Stomach (tissue), 9 donors: ENCODE data around the gene PSENEN. TPM values are rescaled to one million over a fixed set of nuclear protein-coding genes. Genes with fewer than 3 reads are reported as not detected.

ENCODE experiments used
- DNase-seq, 2 donors: peaks; one replicate each; pipeline versions ENCODE4 v3.0.0 to v3.0.0-alpha.2; 2013 to 2019
- H3K27ac ChIP-seq, 5 donors: fragments of 200-600 bp in 4 of 5; sonication (generic) in 4 of 5; one replicate each; pipeline ENCODE4 v1.5.1; 2013 to 2019; ENCODE audit warnings: mild to moderate bottlenecking in 1 of 5, moderate library complexity in 1 of 5
- H3K27me3 ChIP-seq, 3 donors: fragments of 200-600 bp; sonication (generic); one replicate each; pipeline ENCODE4 v1.5.1; 2017 to 2019; ENCODE audit warnings: mixed run types in 1 of 3
- H3K36me3 ChIP-seq, 4 donors: fragments of 200-600 bp; sonication (generic); 1 replicate in 3 of 4; 2 replicates in 1 of 4; pipeline ENCODE4 v1.5.1; 2016 to 2019
- H3K4me1 ChIP-seq, 4 donors: fragments of 200-600 bp; sonication (generic); one replicate each; pipeline ENCODE4 v1.5.1; 2016 to 2019
- H3K4me3 ChIP-seq, 4 donors: fragments of 200-600 bp; sonication (generic) in 3 of 4; one replicate each; pipeline ENCODE4 v1.5.1; 2016 to 2019; ENCODE audit warnings: mild to moderate bottlenecking in 1 of 4
- H3K9me3 ChIP-seq, 4 donors: fragments of 200-600 bp; sonication (generic); one replicate each; pipeline ENCODE4 v1.5.1; 2016 to 2019
- CTCF ChIP-seq, 7 experiments: fragments of 450-650 bp in 4 of 7; fragments of 200-600 bp in 3 of 7; sonication (generic) in 3 of 7; IDR thresholded peaks; one replicate each; pipeline ENCODE4 v1.5.1; 2016 to 2019; ENCODE audit warnings: antibody characterized with exemption in 7 of 7, control low read depth in 2 of 7, mild to moderate bottlenecking in 1 of 7
- EP300 ChIP-seq: sonication (generic); formaldehyde crosslinking; IDR thresholded peaks from one replicate; pipeline ENCODE4 v1.6.1; 2017; ENCODE audit warnings: antibody characterized with exemption
- POLR2A ChIP-seq, 4 donors: fragments of 450-650 bp; IDR thresholded peaks; one replicate each; pipeline ENCODE4 v1.6.1; 2016; ENCODE audit warnings: antibody characterized with exemption in 4 of 4, control low read depth in 2 of 4, mild to moderate bottlenecking in 1 of 4, moderate library complexity in 1 of 4
- POLR2AphosphoS5 ChIP-seq, 3 donors: sonication (generic); formaldehyde crosslinking; IDR thresholded peaks; one replicate each; pipeline ENCODE4 v1.6.1; 2016; ENCODE audit warnings: antibody characterized with exemption in 3 of 3
- WGBS, 5 donors: extraction: QIAGEN DNeasy Blood & Tissue Kit in 3 of 5; methylation state at CpG; one replicate each; pipeline versions ENCODE4 v1.1.5 to v1.1.7; 2013 to 2018; 5-methylcytosine and 5-hydroxymethylcytosine counted together
- intact Hi-C: fragments of 100-400 bp; cut with DNase I; formaldehyde crosslinking; loops from one replicate; pipeline ENCODE4 v1.15.1; 2023; ENCODE audit warnings: low total_unique reads
- polyA plus RNA-seq, 3 donors: library from polyadenylated mRNA; stranded (reverse); fragments of 200-250 nt; gene quantifications; one replicate each; pipeline ENCODE4 v1.2.3, GENCODE V29; 2013
- total RNA-seq, 5 donors: library from RNA; depleted of rRNA; stranded (reverse); fragments of >200 nt; gene quantifications; one replicate each; pipeline versions ENCODE4 v1.1.0 to v1.2.3, GENCODE V29; 2014 to 2016
- donor health status: healthy with polysubstance abuse.
- donor health status: Bipolar disorder and iron deficiency.
- donor health status: healthy.

The PSENEN gene
- total and polyA plus RNA-seq, 8 donors: 9.3 to 101 (median 50.4) TPM; not detected in 1

GRCh38 chr19:35731353-35731752 lies 14.1 kb upstream of the PSENEN start:
- intact Hi-C loops: no loop called here
- WGBS, 5 donors: 56 to 72% (median 63%) methylated on average over 9 of the region's 9 CpGs
- TF ChIP-seq EP300 (no peak), POLR2A (IDR thresholded peaks at IDR 0.05) (no peak), POLR2AphosphoS5 (IDR thresholded peaks at IDR 0.05) (no peak), CTCF (IDR thresholded peaks at IDR 0.05) (no peak)
- H3K36me3 ChIP-seq: peaks cover 77 to 100% (median 100%) of the 10 kb centered on the region in 4 donors
- H3K27me3 ChIP-seq: no peaks in the 10 kb centered on the region
- no peak overlapping the region for H3K27ac ChIP-seq
- no peaks in the 10 kb centered on the region for H3K9me3 ChIP-seq
- H3K4me1 ChIP-seq: no peaks in the 10 kb centered on the region
- no peak overlapping the region for H3K4me3 ChIP-seq
- DNase-seq: no peak

GRCh38 chr19:35731779-35732405 lies 13.6 kb upstream of the PSENEN start:
- H3K27me3 ChIP-seq: no peaks in the 10 kb centered on the region
- H3K4me1 ChIP-seq: no peaks in the 10 kb centered on the region
- intact Hi-C loops: no loop called here
- peaks cover 77 to 100% (median 100%) of the 10 kb centered on the region in 4 donors for H3K36me3 ChIP-seq
- DNase-seq: no peak
- H3K27ac ChIP-seq: no peak overlapping the region
- TF ChIP-seq EP300 (no peak), POLR2AphosphoS5 (IDR thresholded peaks at IDR 0.05) (no peak), POLR2A (IDR thresholded peaks at IDR 0.05) (no peak), CTCF (IDR thresholded peaks at IDR 0.05) (no peak)
- no peaks in the 10 kb centered on the region for H3K9me3 ChIP-seq
- 85 to 92% (median 89%) methylated on average over 21 of the region's 21 CpGs for WGBS, 5 donors
- no peak overlapping the region for H3K4me3 ChIP-seq

- Histone ChIP-seq H3K27ac (no peak overlapping the region), H3K4me1 (no peaks in the 10 kb centered on the region), H3K4me3 (no peak overlapping the region), H3K9me3 (no peaks in the 10 kb centered on the region), H3K27me3 (no peaks in the 10 kb centered on the region), H3K36me3 (peaks cover 75 to 100% (median 100%) of the 10 kb centered on the region in 4 donors)
- no peak for DNase-seq
- intact Hi-C loops: no loop called here
- TF ChIP-seq POLR2A (IDR thresholded peaks at IDR 0.05): no peak
- no peak for TF ChIP-seq CTCF (IDR thresholded peaks at IDR 0.05)
- TF ChIP-seq POLR2AphosphoS5 (IDR thresholded peaks at IDR 0.05): no peak
- TF ChIP-seq EP300: no peak
- 90 to 94% (median 93%) methylated on average over 10 to 25 of the region's 25 CpGs for WGBS, 5 donors
These were observed 12.8 kb upstream of the PSENEN start for GRCh38 chr19:35732540-35733179.

GRCh38 chr19:35733180-35734125 lies 12.0 kb upstream of the PSENEN start:
- H3K4me1 ChIP-seq: no peaks in the 10 kb centered on the region
- H3K9me3 ChIP-seq: no peaks in the 10 kb centered on the region
- intact Hi-C loops: no loop called here
- H3K27me3 ChIP-seq: no peaks in the 10 kb centered on the region
- 85 to 94% (median 92%) methylated on average over 7 to 35 of the region's 35 CpGs for WGBS, 5 donors
- H3K36me3 ChIP-seq: peaks cover 75 to 100% (median 100%) of the 10 kb centered on the region in 4 donors
- no peak overlapping the region for H3K4me3 ChIP-seq
- H3K27ac ChIP-seq: peak overlapping the region in 1 of 5 donors; percentile 13
- DNase-seq: no peak
- TF ChIP-seq POLR2AphosphoS5 (IDR thresholded peaks at IDR 0.05): no peak
- no peak for TF ChIP-seq POLR2A (IDR thresholded peaks at IDR 0.05)
- TF ChIP-seq EP300: no peak
- TF ChIP-seq CTCF (IDR thresholded peaks at IDR 0.05): no peak
